GM23338 (cell line): ENCODE data around the gene LCNL1. TPM values are rescaled to one million over a fixed set of nuclear protein-coding genes. Genes with fewer than 3 reads are reported as not detected.

ENCODE experiments used
- ATAC-seq: fragments of 200-7000 bp; cut with Tn5 transposase; 3 replicates; pipeline ENCODE4 v1.9.1; 2020
- DNase-seq: peaks from one replicate; pipeline ENCODE4 v3.0.0-alpha.2; 2015; ENCODE audit warnings: low spot score
- H2AFZ ChIP-seq: fragments of 200-600 bp; sonication (generic); 2 replicates; pipeline ENCODE4 v1.8.0; 2016; ENCODE audit warnings: antibody characterized with exemption, mild to moderate bottlenecking, moderate library complexity
- H3F3A ChIP-seq: fragments of 200-600 bp; sonication (generic); replicated peaks from 2 replicates; pipeline ENCODE4 v1.8.0; 2017; ENCODE audit warnings: antibody characterized with exemption, mixed run types, low read depth
- H3K27ac ChIP-seq: fragments of 200-600 bp; sonication (generic); 2 replicates; pipeline ENCODE4 v1.6.1; 2016; ENCODE audit warnings: low read depth
- H3K27me3 ChIP-seq: fragments of 200-600 bp; sonication (generic); 2 replicates; pipeline ENCODE4 v1.8.0; 2016; ENCODE audit warnings: mild to moderate bottlenecking, mixed run types, moderate library complexity; ENCODE audit not compliant: insufficient read depth
- H3K36me3 ChIP-seq: fragments of 200-600 bp; sonication (generic); 2 replicates; pipeline ENCODE4 v1.8.0; 2016; ENCODE audit warnings: mild to moderate bottlenecking; ENCODE audit not compliant: insufficient read depth
- H3K4me1 ChIP-seq: fragments of 200-600 bp; sonication (generic); 2 replicates; pipeline ENCODE4 v1.8.0; 2016; ENCODE audit warnings: mild to moderate bottlenecking, moderate library complexity; ENCODE audit not compliant: insufficient read depth
- H3K4me2 ChIP-seq: fragments of 200-600 bp; sonication (generic); 2 replicates; pipeline ENCODE4 v1.7.1; 2017; ENCODE audit warnings: mixed run types
- H3K4me3 ChIP-seq: fragments of 200-600 bp; sonication (generic); 2 replicates; pipeline ENCODE4 v1.6.1; 2016; ENCODE audit warnings: mixed run types
- H3K79me2 ChIP-seq: fragments of 200-600 bp; sonication (generic); replicated peaks from 2 replicates; pipeline ENCODE4 v1.8.0; 2017; ENCODE audit warnings: mild to moderate bottlenecking; ENCODE audit not compliant: insufficient read depth
- H3K9me2 ChIP-seq: fragments of 200-600 bp; sonication (generic); 2 replicates; pipeline ENCODE4 v1.8.0; 2017; ENCODE audit not compliant: insufficient read depth
- H4K20me1 ChIP-seq: fragments of 200-600 bp; sonication (generic); replicated peaks from 2 replicates; pipeline ENCODE4 v1.8.0; 2017; ENCODE audit warnings: mild to moderate bottlenecking; ENCODE audit not compliant: insufficient read depth
- H3K27ac Mint-ChIP-seq: 2 replicates; pipeline ENCODE4 v1.8.0; 2020; ENCODE audit warnings: inconsistent platforms, mild to moderate bottlenecking, moderate library complexity, mixed read lengths
- H3K27me3 Mint-ChIP-seq: 3 replicates; pipeline ENCODE4 v1.8.0; 2022; ENCODE audit warnings: low read depth, mild to moderate bottlenecking, moderate library complexity, mixed read lengths, inconsistent platforms; ENCODE audit not compliant: insufficient read depth, poor library complexity
- H3K36me3 Mint-ChIP-seq: 3 replicates; pipeline ENCODE4 v1.8.0; 2021; ENCODE audit warnings: low read depth, mild to moderate bottlenecking, inconsistent platforms, moderate library complexity, mixed read lengths
- H3K4me1 Mint-ChIP-seq: 3 replicates; pipeline ENCODE4 v1.8.0; 2020; ENCODE audit warnings: mild to moderate bottlenecking, inconsistent platforms, mixed read lengths
- H3K4me3 Mint-ChIP-seq: 3 replicates; pipeline ENCODE4 v1.8.0; 2021; ENCODE audit warnings: moderate library complexity, mild to moderate bottlenecking, inconsistent platforms, mixed read lengths
- H3K9me3 Mint-ChIP-seq: 3 replicates; pipeline ENCODE4 v1.8.0; 2020; ENCODE audit warnings: moderate library complexity, mild to moderate bottlenecking, inconsistent platforms, mixed read lengths
- EZH2 ChIP-seq: fragments of 200-600 bp; sonication (generic); IDR thresholded peaks from one replicate; pipeline ENCODE4 v1.8.0; 2017; ENCODE audit warnings: antibody characterized with exemption, mild to moderate bottlenecking, low read depth; ENCODE audit not compliant: unreplicated experiment
- EZH2phosphoT487 ChIP-seq: fragments of 200-600 bp; sonication (generic); IDR thresholded peaks from one replicate; pipeline ENCODE4 v1.8.1; 2018; ENCODE audit warnings: antibody characterized with exemption; ENCODE audit not compliant: unreplicated experiment
- JUNB ChIP-seq: IDR thresholded peaks from one replicate; pipeline ENCODE4 v1.6.1; 2016; ENCODE audit warnings: antibody characterized with exemption; ENCODE audit not compliant: unreplicated experiment
- NANOG ChIP-seq: IDR thresholded peaks from 2 replicates; pipeline ENCODE4 v1.6.1; 2016; ENCODE audit warnings: antibody characterized with exemption, borderline replicate concordance
- POLR2AphosphoS5 ChIP-seq: IDR thresholded peaks from 2 replicates; pipeline ENCODE4 v1.6.1; 2016; ENCODE audit warnings: antibody characterized with exemption, low read depth
- STAT1 ChIP-seq: IDR thresholded peaks from one replicate; pipeline ENCODE4 v1.6.1; 2016; ENCODE audit warnings: antibody characterized with exemption; ENCODE audit not compliant: unreplicated experiment
- ZNF114 ChIP-seq: fragments of 250-450 bp; sonication (Bioruptor Pico); IDR thresholded peaks from 2 replicates; pipeline ENCODE4 v1.5.0; 2020; ENCODE audit warnings: mild to moderate bottlenecking, moderate library complexity
- ZNF331 ChIP-seq: fragments of 250-450 bp; sonication (Bioruptor Pico); IDR thresholded peaks from 2 replicates; pipeline ENCODE4 v1.5.0; 2020; ENCODE audit warnings: low read depth, mild to moderate bottlenecking, moderate library complexity
- polyA plus RNA-seq: library from polyadenylated mRNA; unstranded; fragments of >200 nt; fragmentation: Nextera tagmentation; extraction: Ambion mirVana; gene quantifications from 2 replicates; pipeline ENCODE4 v1.2.1, GENCODE V29; 2016
- total RNA-seq: library from RNA; depleted of rRNA; stranded (reverse); fragments of >200 nt; shearing (Covaris generic); gene quantifications from 2 replicates; pipeline ENCODE4 v1.2.3, GENCODE V29; 2014
- TF ChIP-seq, protein P1 (sequence below): fragments of 250-450 bp; sonication (Bioruptor Pico); IDR thresholded peaks from 2 replicates; pipeline ENCODE4 v1.5.0; 2020; ENCODE audit warnings: mild to moderate bottlenecking, moderate library complexity
- TF ChIP-seq, protein P2 (sequence below), 2 experiments: fragments of 200-600 bp in 1 of 2; sonication (generic) in 1 of 2; conservative IDR thresholded peaks; 2 replicates each; pipeline versions ENCODE4 v1.5.1 to v1.6.1; 2016 to 2017; ENCODE audit warnings: antibody characterized with exemption in 2 of 2, low read depth in 2 of 2, mild to moderate bottlenecking in 2 of 2, moderate library complexity in 1 of 2
- TF ChIP-seq, protein P3 (sequence below): IDR thresholded peaks from one replicate; pipeline ENCODE4 v1.6.1; 2018; ENCODE audit warnings: antibody characterized with exemption; ENCODE audit not compliant: unreplicated experiment

Gene LCNL1
- total and polyA plus RNA-seq, 2 experiments from 2014 or later = 0.11 TPM; not detected in 1

DNA sequence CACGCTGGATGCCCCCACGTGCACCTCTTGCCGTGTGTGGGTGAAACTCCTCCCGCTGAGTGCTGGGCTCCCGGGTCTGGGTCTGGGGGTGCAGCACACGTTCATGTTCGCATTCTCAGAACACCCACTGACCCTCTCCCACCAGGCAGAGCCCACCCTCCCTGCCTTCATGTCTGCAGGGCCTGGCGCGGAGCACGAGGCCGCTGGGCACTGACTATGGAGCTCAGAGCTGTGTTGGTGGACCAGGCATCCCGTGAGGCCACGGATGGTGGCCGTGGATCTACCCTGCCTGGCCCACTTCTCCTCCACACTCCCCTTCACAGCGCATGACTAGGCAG lies 21.9 kb upstream of the LCNL1 start:
- H2AFZ ChIP-seq = no peak overlapping the region
- no peak overlapping the region for H3K27ac Mint-ChIP-seq
- DNase-seq (no peak), ATAC-seq (no peak)
- no peaks in the 10 kb centered on the region for H3K36me3 ChIP-seq
- H3K4me1 ChIP-seq = peaks cover 4% of the 10 kb centered on the region; the same call in 1 of the 2 replicates
- no peaks in the 10 kb centered on the region for H4K20me1 ChIP-seq
- H3K27ac ChIP-seq = no peak overlapping the region
- peaks cover 7% of the 10 kb centered on the region for H3K27me3 Mint-ChIP-seq
- no peak overlapping the region for H3K4me2 ChIP-seq
- no peaks in the 10 kb centered on the region for H3F3A ChIP-seq
- no peak overlapping the region for H3K4me3 ChIP-seq
- 0 out of 2 replicates have a peak, but pooled peaks cover 6% of the 10 kb centered on the region for H3K9me2 ChIP-seq
- TF ChIP-seq, protein P1, sequence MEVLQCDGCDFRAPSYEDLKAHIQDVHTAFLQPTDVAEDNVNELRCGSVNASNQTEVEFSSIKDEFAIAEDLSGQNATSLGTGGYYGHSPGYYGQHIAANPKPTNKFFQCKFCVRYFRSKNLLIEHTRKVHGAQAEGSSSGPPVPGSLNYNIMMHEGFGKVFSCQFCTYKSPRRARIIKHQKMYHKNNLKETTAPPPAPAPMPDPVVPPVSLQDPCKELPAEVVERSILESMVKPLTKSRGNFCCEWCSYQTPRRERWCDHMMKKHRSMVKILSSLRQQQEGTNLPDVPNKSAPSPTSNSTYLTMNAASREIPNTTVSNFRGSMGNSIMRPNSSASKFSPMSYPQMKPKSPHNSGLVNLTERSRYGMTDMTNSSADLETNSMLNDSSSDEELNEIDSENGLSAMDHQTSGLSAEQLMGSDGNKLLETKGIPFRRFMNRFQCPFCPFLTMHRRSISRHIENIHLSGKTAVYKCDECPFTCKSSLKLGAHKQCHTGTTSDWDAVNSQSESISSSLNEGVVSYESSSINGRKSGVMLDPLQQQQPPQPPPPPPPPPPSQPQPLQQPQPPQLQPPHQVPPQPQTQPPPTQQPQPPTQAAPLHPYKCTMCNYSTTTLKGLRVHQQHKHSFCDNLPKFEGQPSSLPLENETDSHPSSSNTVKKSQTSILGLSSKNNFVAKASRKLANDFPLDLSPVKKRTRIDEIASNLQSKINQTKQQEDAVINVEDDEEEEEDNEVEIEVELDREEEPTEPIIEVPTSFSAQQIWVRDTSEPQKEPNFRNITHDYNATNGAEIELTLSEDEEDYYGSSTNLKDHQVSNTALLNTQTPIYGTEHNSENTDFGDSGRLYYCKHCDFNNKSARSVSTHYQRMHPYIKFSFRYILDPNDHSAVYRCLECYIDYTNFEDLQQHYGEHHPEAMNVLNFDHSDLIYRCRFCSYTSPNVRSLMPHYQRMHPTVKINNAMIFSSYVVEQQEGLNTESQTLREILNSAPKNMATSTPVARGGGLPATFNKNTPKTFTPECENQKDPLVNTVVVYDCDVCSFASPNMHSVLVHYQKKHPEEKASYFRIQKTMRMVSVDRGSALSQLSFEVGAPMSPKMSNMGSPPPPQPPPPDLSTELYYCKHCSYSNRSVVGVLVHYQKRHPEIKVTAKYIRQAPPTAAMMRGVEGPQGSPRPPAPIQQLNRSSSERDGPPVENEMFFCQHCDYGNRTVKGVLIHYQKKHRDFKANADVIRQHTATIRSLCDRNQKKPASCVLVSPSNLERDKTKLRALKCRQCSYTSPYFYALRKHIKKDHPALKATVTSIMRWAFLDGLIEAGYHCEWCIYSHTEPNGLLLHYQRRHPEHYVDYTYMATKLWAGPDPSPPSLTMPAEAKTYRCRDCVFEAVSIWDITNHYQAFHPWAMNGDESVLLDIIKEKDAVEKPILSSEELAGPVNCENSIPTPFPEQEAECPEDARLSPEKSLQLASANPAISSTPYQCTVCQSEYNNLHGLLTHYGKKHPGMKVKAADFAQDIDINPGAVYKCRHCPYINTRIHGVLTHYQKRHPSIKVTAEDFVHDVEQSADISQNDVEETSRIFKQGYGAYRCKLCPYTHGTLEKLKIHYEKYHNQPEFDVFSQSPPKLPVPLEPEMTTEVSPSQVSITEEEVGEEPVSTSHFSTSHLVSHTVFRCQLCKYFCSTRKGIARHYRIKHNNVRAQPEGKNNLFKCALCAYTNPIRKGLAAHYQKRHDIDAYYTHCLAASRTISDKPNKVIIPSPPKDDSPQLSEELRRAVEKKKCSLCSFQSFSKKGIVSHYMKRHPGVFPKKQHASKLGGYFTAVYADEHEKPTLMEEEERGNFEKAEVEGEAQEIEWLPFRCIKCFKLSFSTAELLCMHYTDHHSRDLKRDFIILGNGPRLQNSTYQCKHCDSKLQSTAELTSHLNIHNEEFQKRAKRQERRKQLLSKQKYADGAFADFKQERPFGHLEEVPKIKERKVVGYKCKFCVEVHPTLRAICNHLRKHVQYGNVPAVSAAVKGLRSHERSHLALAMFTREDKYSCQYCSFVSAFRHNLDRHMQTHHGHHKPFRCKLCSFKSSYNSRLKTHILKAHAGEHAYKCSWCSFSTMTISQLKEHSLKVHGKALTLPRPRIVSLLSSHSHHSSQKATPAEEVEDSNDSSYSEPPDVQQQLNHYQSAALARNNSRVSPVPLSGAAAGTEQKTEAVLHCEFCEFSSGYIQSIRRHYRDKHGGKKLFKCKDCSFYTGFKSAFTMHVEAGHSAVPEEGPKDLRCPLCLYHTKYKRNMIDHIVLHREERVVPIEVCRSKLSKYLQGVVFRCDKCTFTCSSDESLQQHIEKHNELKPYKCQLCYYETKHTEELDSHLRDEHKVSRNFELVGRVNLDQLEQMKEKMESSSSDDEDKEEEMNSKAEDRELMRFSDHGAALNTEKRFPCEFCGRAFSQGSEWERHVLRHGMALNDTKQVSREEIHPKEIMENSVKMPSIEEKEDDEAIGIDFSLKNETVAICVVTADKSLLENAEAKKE (CRISPR knock-in tag) = no peak
- no peak for TF ChIP-seq EZH2
- TF ChIP-seq STAT1 = no peak
- TF ChIP-seq, protein P2, sequence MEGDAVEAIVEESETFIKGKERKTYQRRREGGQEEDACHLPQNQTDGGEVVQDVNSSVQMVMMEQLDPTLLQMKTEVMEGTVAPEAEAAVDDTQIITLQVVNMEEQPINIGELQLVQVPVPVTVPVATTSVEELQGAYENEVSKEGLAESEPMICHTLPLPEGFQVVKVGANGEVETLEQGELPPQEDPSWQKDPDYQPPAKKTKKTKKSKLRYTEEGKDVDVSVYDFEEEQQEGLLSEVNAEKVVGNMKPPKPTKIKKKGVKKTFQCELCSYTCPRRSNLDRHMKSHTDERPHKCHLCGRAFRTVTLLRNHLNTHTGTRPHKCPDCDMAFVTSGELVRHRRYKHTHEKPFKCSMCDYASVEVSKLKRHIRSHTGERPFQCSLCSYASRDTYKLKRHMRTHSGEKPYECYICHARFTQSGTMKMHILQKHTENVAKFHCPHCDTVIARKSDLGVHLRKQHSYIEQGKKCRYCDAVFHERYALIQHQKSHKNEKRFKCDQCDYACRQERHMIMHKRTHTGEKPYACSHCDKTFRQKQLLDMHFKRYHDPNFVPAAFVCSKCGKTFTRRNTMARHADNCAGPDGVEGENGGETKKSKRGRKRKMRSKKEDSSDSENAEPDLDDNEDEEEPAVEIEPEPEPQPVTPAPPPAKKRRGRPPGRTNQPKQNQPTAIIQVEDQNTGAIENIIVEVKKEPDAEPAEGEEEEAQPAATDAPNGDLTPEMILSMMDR (conservative IDR thresholded peaks at IDR 0.05; ENCODE audit: low read depth in 2 of 2) = no peak
- TF ChIP-seq ZNF331 = no peak
- TF ChIP-seq NANOG = no peak
- no peak for TF ChIP-seq ZNF114
- no peak for TF ChIP-seq EZH2phosphoT487
- TF ChIP-seq, protein P3, sequence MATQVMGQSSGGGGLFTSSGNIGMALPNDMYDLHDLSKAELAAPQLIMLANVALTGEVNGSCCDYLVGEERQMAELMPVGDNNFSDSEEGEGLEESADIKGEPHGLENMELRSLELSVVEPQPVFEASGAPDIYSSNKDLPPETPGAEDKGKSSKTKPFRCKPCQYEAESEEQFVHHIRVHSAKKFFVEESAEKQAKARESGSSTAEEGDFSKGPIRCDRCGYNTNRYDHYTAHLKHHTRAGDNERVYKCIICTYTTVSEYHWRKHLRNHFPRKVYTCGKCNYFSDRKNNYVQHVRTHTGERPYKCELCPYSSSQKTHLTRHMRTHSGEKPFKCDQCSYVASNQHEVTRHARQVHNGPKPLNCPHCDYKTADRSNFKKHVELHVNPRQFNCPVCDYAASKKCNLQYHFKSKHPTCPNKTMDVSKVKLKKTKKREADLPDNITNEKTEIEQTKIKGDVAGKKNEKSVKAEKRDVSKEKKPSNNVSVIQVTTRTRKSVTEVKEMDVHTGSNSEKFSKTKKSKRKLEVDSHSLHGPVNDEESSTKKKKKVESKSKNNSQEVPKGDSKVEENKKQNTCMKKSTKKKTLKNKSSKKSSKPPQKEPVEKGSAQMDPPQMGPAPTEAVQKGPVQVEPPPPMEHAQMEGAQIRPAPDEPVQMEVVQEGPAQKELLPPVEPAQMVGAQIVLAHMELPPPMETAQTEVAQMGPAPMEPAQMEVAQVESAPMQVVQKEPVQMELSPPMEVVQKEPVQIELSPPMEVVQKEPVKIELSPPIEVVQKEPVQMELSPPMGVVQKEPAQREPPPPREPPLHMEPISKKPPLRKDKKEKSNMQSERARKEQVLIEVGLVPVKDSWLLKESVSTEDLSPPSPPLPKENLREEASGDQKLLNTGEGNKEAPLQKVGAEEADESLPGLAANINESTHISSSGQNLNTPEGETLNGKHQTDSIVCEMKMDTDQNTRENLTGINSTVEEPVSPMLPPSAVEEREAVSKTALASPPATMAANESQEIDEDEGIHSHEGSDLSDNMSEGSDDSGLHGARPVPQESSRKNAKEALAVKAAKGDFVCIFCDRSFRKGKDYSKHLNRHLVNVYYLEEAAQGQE = no peak
- no peak for TF ChIP-seq JUNB
- no peak for TF ChIP-seq POLR2AphosphoS5
- H3K9me3 Mint-ChIP-seq = peaks cover 4% of the 10 kb centered on the region; the same call in 2 of the 3 replicates
- H3K4me1 Mint-ChIP-seq = peaks cover 3% of the 10 kb centered on the region
- H3K79me2 ChIP-seq = no peaks in the 10 kb centered on the region
- H3K4me3 Mint-ChIP-seq = no peak overlapping the region
- H3K36me3 Mint-ChIP-seq = no peaks in the 10 kb centered on the region; the same call in 2 of the 3 replicates
- H3K27me3 ChIP-seq = no peaks in the 10 kb centered on the region
